Stimulated activated CD4-positive, alpha-beta T cell treated with anti-CD3 and anti-CD28 coated beads, Interleukin-12 subunit alpha, Interleukin-12 subunit beta, amount 100 ng/mL, for 4 hours (primary cell): ENCODE data around the gene BCR.
"Not testable (repeated sequence)": the region's sequence is repeated elsewhere in the genome, so short reads cannot be mapped to it uniquely, and the experiment has no call there.

Experiments used
- DNase-seq: peaks from one replicate; pipeline ENCODE4 v3.0.0-alpha.2; 2020

BCR gene

DNA sequence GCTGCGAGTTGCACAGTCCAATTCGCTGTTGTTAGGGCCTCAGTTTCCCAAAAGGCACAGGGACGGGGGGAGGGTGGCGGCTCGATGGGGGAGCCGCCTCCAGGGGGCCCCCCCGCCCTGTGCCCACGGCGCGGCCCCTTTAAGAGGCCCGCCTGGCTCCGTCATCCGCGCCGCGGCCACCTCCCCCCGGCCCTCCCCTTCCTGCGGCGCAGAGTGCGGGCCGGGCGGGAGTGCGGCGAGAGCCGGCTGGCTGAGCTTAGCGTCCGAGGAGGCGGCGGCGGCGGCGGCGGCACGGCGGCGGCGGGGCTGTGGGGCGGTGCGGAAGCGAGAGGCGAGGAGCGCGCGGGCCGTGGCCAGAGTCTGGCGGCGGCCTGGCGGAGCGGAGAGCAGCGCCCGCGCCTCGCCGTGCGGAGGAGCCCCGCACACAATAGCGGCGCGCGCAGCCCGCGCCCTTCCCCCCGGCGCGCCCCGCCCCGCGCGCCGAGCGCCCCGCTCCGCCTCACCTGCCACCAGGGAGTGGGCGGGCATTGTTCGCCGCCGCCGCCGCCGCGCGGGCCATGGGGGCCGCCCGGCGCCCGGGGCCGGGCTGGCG lies at the start of gene BCR:
Gene BCR (plus strand): TSS at position 209 of the 592 bp plus-strand sequence. CDS start 452 bp downstream, outside the sequence.
- DNase-seq, result peak; percentile 61

DNA sequence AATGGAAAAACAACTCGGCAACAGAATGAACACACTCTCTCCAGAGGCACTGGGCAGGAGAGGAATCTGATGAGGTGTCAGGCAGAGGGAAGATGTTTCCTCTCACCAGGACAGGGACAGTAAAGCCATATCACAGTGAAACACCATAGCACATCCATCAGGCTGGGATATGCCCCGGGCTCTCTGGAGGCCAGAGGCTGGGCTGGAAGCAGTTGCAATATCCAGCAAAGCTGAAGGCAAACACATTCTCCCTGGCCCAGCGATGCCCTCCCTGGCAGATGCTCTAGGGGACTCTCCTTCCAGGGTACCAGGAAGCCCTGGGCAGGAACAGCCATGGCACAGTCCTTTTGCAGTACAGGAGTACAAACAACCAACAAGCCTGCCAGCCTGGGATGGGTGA lies 49.6 kb upstream of the BCR start:
- DNase-seq, result no peak

DNA sequence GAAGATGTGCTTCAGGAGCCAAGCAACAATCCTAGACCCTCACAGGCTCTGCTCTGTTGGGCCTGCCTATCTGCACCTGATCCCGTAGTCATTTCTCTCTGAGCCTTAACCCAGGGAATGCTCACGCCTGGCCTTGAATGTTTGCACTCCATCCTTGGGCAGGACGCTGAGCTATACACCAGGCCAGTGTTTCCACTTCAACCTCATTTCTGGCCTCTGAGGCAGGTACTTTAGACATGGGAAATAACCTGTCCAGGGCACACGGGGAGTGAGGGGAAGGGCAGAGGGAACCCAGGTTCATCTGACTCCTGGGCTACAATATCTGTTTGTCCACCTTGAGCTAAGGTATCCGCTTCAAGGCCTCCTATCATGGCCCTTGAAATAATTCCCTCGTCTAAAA lies 48.4 kb upstream of the BCR start:
- no peak for DNase-seq

DNA sequence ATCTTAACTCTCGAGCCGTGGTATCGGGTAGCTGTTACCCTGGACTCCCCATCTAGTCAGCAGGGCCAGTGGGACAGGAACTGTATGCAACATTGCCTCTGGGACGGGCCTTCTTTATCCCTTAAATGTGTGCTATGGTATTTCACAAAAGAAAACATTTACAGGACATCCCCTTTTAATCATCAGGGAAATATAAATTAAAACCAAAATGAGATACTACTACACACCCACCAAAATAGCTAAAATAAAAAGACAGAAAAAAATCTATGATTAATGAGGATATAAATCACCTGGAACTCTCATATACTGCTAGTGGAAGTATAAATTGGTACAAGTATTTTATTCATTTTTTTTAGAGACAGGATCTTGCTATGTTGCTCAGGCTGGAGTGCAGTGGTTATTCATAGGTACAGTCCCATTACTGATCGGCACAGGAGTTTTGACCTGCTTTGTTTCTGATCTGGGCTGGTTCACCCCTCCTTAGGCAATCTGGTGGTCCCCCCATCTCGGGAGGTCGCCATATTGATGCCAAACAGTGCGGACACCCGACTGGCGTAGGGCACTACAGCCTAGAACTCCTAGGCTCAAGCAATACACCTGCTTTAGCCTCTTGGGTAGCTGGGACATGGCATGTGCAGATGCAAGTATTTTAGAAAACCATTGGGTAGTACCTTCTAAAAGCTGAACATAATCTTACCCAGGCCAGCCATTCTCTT lies 47.8 kb upstream of the BCR start:
- no peak for DNase-seq

DNA sequence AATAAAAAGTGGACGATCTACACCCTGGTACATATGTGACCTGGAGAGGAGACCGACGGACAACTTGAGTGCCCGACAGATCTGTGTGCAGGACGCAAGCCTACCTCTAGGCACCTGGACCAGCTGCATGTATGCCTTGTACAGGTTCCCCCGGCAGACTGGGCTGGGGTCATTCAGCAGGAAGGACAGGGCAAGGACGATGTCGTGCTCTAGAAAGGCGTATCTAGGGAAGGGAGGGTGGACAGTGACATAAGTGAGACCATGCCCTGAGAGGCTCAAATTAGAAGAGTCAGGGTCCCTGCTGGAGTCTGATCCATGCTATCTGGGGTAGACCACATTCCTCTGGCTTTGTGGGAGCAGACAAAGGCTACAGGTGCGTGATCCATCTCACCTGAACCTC lies 46.4 kb upstream of the BCR start:
- no peak for DNase-seq

DNA sequence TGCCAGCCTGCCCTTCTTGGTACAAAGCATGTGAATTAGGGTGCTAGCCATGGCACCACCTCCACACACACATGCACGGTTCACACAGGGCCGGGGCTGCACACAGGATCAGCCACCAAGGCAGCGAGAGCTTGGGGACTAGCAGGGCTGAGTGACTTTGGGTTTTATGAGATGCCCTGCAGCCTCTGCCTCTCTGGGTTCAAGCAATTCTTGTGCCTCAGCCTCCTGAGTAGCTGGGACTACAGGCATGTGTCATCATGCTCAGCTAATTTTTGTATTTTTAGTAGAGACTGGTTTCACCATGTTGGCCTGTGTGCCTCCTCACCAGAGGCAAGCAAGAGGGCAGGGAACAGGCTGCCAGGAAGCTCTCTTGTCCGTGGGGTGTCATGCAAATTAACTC lies 43.3 kb upstream of the BCR start:
- not testable (repeated sequence) for DNase-seq

DNA sequence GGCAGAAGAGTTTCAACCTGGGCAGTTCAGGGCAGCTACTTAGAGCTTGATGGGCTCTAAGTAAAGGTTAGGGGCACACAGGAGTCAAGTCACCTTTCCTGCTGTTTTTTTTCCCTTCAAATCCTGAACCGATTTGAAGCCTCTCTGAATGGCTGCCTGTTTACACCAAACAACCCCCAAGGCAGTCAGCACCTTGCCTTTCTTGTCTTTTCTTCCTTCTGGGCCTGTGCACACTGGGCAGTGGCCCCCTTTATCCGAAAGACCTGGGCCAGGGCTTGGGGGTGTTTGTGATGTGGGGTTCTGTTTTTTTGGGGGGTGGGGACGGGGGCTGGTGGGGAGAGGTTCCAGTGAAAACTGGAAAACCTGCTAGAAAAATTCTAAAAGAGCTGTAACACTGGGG lies 42.8 kb upstream of the BCR start:
- DNase-seq, result no peak

DNA sequence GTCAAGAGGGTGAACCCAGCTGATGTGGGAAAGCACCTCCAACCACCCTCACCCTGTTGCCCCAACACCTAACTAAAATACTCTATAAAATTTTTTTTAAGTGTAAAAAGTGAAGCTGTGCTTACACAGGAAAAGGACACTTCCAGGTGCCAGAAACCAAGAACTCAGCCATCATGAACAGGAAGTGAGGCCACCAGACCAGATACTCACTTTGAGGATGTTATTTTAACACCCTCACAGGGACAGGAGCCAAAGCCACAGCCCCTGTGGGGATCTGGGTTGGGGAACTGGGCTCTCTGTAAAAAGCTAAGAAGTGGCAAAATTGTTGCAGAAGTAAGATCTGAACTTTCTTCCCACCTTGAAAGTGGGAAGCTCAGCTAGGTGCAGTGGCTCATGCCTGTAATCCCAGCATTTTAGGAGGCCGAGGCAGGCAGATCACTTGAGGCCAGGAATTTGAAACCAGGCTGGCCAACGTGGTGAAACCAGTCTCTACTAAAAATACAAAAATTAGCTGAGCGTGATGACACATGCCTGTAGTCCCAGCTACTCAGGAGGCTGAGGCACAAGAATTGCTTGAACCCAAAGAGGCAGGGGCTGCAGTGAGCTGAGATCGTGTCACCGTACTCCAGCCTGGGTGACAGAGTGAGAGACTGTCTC lies 42.3 kb upstream of the BCR start:
- DNase-seq, result no peak

DNA sequence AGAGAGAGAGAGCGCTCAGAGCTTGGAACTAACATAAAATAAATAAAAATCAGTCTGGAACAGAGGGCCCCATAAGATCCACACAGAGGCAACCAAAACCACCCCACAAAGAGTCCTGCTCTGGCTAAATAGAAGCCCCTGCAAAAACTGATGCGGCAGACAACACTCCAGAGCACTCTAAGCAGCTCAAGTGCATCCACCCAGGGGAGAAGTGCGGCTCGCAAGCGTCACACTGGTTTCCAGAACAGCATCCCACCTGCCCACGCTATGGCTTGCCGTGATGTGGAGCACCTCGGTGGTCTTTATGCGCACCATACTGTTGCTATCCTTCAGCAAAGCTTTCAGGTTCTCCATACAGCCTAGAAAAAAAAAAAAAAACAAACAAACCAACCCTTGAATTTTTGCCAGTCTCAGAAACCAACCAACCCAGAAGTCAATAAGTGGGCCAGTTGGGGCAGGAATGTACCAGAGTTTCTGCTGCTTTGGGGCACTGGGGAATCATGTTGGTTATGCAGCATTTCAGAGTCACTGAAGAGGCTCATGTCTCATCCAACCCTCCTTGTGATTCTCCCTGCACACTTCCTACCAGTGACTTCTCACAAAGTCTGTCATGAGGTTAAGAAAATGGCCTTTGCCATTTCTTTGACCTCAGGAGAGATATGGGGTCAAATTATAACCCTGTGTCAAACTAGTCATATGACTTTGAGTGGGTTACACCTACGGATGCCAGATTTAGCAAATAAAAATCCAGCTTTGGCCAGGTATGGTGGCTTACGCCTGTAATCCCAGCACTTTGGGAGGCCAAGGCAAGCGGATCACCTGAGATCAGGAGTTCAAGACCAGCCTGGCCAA lies 41.5 kb upstream of the BCR start:
- no peak for DNase-seq

DNA sequence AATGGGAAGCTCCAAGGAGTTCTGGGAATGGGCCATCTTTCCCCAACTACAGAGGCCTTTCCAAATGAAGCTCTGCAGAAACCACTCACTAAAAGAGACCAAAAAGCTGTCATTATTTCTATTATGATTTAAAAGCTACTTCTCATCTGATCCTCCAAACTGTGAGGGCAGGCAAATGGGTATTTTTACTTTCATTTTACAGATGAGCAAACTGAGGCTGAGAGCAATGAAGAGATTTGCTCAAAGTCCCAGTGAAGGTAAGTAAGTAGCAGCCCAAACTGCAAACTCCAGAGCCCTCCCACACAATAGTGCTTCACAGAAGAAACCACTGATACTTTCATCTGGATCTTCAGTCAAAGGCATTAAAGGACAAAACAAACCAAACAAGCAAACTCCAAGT lies 39.9 kb upstream of the BCR start:
- no peak for DNase-seq

DNA sequence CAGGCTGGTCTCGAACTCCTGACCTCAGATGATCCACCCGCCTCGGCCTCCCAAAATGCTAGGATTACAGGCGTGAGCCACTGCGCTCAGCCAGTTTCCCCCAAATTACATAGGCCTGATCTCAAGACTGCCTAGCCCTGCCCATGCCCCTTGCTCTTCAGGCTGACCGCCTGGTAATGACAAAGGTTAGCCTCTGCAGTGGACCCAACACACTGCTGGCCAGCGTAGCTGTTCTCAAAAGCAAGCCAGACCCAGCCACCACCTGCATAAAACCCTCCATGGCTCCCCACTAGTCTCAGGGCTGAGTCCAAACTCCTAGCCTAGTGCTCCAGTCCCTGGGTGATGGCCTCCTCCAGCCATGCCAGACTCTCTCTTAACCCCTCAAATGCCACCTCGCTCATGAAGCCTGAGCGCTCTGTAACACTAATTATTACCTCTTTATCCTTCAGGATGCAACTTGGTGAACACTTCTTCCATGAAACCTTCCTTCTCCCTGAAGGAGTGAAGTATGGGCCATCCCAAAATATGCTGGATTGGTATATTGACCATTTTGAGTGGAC lies 37.7 kb upstream of the BCR start:
- DNase-seq, result no peak

DNA sequence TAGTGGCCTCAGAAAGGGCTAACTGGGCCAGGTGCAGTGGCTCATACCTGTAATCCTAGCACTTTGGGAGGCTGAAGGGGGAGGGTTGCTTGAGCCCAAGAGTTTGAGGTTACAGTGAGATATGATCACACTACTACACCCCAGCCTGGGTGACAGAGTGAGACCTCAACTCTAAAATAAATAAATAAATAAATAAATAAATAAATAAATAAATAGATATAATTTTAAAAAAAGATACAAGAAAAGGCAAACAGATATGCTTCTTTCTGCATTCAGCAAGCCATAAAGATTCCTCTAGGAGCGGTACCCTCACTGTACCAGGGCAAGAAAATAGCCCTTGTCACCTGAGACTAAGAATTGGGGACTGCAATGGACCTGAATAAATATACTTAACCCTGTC lies 37.2 kb upstream of the BCR start:
- DNase-seq, result no peak

DNA sequence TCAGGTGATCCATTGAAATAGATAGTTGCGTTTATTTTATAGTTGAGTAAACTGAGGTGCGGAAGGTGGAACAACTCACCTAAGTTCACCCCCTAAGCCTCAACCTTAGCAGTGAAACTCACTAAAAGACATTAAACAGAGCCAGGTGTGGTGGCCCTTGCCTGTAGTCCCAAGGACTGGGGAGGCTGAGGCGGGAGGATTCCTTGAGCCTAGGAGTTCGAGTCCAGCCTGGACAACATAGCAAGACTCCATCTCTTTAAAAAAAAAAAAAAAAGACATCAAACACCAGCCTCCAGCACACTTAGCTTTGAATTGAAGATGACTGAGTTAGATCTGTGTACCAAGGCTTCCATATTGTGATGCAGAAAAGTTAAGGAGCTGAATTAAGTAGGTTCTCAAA lies 35.9 kb upstream of the BCR start:
- no peak for DNase-seq

DNA sequence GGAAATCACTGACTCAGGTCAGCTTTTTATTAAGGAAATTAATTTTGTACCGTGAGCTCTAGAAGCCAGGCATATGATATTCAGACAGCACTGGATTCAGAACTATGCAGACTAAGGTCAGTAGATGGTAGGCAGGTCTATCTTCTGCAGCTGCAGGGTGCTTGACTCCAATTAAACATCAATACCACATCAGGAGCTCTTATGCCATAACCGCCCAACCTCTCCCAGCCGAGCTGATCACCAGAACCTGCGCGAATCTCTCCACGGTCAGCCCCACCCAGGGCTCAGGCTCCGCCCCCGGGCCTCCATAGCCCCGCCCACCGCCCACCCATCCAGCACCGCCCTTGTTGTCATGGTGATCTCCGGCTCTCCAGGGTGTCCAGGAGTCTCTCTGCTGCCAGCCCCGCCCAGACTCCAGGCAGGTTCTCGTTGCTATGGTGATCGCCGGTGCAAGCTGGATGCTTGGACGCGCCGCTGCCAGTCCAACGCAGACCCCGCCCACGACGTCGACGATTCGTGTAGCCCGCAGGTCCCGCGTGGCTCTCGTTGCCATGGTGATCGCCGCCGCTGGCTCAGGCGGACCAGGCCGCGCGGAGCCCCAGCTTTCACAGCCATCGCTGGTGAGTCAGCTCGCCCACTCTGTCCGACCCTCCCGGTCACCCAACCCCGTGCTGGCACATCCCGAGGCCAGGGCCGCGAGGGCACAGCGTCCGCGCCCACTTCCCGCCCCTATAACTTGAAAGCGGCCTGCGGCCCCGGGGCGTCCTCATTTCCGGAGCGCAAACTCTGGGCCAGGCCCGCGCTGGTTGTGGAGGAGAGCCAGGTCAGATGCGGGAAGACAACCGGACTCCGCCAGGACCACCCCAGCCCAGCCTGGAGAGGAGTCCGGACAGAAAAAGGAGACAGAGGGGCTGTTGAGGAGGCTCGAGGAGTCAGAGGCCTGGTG lies 35.1 kb upstream of the BCR start, which contains the start of gene RAB36:
Gene RAB36 (plus strand): TSS at position 546 of the 946 bp plus-strand sequence. CDS start 1,140 bp downstream, outside the sequence.
- peak; percentile 67 for DNase-seq

DNA sequence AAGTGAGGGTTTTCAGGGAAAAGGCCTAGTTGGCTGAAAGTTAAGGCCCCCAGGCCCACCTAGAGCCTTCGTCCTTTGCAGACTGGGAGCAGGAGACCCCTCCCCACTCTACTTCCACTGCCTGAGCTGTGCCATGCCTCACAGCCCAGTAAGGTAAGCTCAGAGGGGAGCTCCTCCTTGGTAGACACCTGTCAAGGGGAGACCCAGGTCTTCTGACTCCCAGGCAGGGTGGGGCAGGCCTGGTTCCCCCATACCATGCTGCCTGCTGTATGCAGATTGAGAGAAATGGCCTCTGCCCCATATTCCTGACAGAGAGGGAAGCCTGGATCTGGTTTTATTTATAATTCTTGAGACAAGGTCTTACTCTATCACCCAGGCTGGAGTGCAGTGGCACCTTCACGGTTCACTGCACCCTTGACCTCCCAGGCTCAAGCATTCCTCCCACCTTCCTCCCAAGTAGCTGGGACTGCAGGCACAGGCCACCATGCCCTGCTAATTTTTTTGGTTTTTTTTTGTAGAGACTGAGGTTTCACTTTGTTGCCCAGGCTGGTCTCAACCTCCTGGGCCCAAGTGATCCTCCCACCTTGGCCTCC lies 34.3 kb upstream of the BCR start:
- DNase-seq, result no peak

DNA sequence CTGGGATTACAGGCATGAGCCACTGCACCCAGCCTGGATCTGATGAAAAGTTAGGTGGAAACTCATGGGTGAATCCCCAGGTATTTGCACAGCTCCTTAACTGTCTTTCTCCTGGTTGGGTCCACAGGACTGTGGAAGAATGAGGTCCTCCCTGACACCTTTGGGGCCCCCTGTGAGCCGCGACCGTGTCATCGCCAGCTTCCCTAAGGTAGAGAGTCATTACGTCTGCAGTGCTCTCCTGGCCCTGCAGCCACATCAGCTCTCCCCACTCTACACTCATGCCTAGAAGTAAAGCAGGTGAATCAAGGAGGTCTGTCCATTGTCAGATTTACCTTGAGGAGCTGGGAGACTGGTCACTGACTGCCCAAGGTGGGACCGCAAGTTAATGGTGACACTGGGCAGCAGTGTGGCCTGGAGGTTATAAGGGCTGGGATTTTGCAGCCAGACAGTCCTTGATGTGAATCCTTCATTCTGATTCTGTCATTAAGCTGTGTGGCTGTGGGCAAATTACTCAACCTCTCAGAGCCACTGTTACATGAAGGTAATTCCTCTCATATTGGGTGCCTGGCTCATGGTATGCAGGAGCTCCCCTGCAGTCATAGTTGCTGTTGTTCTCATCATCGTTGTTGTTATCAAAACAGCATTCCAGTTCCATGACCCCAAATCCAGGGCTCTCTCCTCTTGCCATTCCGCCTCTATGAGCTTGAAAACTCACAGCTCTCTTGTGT lies 33.7 kb upstream of the BCR start:
- no peak for DNase-seq

DNA sequence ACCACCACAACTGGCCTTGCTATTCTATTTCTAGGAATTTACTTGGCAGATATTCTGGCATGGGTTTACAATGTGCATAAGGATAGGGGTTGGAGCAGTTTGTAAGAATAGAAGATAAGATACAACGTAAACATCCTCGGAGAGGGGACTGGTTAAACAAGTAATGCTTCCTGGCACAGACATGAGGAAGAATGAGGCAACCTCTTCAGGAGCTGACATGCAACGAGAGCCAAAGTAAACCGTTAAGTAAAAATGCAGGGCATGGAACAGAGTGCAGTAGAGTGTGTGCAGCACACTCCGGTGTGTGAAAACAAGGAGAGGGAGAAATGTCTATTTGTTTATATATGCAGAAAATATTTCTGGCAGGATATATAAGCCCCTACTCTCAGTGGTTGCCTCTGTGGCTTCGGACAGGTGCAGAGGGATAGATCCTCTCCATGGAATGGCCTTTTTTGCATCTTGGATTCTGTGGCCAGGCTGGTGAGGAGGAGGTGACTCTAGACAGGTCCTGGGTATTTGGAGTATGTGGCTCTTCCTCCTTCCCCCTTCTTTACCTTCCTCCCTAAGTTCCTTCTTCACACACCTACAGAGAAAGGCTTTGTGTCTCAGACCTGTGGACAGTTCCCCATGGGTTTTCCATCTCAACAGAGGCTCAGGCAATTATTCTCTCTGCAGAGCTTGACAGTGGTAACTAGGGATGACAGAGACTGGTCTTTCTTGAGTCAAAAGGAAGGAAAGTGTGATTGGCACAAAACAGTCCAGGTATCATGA lies 32.5 kb upstream of the BCR start:
- DNase-seq, result no peak

DNA sequence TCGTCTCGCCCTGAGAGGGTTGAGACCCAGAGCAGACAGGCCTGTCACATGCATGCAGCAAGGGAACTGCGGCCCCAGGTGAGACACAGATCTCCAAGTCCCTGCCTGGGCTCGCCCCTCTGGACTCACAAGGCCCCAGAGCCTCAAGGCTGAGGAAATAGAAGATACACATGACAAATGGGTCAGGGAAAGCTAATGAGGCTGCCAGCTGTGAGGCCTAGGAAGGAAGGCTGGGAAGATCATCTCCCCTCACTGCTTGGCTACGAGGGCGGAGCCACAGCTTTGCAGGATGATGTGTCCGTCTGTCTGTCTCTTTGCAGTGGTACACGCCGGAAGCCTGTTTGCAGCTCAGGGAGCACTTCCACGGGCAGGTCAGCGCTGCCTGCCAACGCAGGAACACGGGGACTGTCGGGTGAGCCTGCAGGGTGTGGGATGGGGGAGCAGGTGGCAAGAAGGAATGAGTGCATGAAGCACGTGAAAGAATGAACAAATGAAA lies 30.5 kb upstream of the BCR start:
- no peak for DNase-seq

DNA sequence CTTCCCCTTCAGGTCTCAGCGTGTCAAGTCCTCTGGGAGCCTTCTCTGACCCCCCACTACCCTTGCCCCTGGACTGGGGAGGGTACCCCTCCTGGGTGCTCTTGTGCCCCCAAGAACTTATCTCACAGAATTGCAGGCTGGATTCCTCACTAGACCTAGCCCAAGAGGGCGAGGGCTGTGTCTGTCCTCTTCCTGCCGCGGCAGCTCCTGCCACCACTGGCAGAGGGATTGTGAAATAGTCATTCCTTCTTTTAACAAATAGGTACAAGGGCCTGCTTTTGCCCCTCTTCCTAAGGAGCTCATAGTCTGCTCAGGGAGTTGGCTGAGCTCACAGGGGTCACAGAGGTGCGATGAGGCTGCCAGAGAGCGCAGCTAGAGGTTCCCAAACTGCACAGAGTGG lies 29.5 kb upstream of the BCR start:
- no peak for DNase-seq

DNA sequence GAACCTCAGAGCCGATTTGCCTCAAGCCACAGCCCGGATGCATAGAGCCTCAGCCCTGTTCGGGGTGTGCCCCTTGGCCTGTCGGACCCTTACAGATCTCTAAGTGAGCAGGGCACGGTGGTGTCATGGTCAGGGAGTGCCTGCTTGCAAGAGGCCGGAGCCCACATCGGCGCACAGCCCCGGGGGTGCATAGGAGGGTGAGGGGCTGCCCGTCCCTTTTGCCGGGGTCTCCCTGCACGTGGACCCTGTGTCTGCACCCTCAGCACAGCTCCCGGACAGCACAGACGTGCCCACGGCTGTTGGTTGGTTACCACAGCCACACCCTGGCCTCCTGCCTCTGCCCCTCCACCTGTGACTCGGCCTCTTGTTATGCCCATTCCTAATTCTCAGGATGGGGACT lies 28.5 kb upstream of the BCR start:
- DNase-seq, result no peak
